ENCODE measurements around the gene FHIT.

DNA sequence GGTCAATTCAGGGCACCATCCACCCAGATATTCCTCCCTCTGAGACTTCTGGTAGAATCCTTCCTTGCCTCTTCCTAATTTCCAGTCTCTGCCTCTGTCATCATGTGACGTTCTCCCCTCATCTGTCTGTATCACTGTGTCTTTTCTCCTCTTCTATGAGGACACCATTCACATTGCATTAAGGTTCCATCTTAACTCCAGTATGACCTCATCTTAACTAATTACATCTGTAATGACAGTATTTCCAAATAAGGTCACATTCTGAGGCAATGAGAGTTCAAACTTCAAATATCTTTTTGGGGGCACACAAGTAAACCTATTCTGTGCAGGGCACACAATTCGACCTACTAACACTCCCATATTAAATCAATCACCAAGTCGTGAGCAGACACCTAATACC, 169.7 kb downstream of the FHIT start:
- TF ChIP-seq POLR2A (IDR thresholded peaks at IDR 0.05; ENCODE audit: low read depth, low read length) (no peak), POLR2AphosphoS5 (IDR thresholded peaks at IDR 0.05; ENCODE audit: low read depth, low read length) (no peak)

Data from GM12892 (cell line).